K562 (cell line): ENCODE results near the gene ATOSA. TPM values are rescaled to one million over a fixed set of nuclear protein-coding genes. Genes with fewer than 3 reads are reported as not detected.

ENCODE experiments used
- ATF7 ChIP-seq: fragments of 450-650 bp; IDR thresholded peaks from 2 replicates; pipeline ENCODE4 v1.7.1; 2014; ENCODE audit warnings: mild to moderate bottlenecking, moderate library complexity
- CREB1 ChIP-seq, 2 experiments: sonication (generic) in 1 of 2; formaldehyde crosslinking in 1 of 2; IDR thresholded peaks; 2 replicates each; pipeline versions ENCODE4 v1.6.1 to v1.8.0; 2012 to 2022; ENCODE audit warnings: inconsistent platforms in 1 of 2, mild to moderate bottlenecking in 1 of 2, missing genetic modification reagents in 1 of 2, moderate library complexity in 1 of 2
- HNRNPK ChIP-seq: fragments of 200-400 bp; formaldehyde crosslinking; IDR thresholded peaks from one replicate; pipeline ENCODE4 v1.6.1; 2018; ENCODE audit warnings: mild to moderate bottlenecking, low read depth, low read length; ENCODE audit not compliant: poor library complexity, severe bottlenecking
- RB1 ChIP-seq: fragments of 450-650 bp; IDR thresholded peaks from 2 replicates; pipeline ENCODE4 v1.6.1; 2017; ENCODE audit warnings: low read depth, mild to moderate bottlenecking
- RFX1 ChIP-seq: fragments of 450-650 bp; IDR thresholded peaks from 2 replicates; pipeline ENCODE4 v1.6.1; 2016; ENCODE audit warnings: mild to moderate bottlenecking, moderate library complexity
- SLC30A9 ChIP-seq: fragments of 250-450 bp; sonication (Bioruptor Pico); IDR thresholded peaks from 2 replicates; pipeline ENCODE4 v1.8.0; 2022; ENCODE audit warnings: mild to moderate bottlenecking, moderate library complexity
- SMAD2 ChIP-seq: fragments of 150-350 bp; IDR thresholded peaks from 2 replicates; pipeline ENCODE4 v1.6.1; 2014; ENCODE audit warnings: low read depth, mild to moderate bottlenecking, low read length
- WHSC1 ChIP-seq: IDR thresholded peaks from one replicate; pipeline ENCODE4 v1.6.1; 2012; ENCODE audit warnings: low read length, control low read depth, inconsistent platforms
- ZNF239 ChIP-seq: fragments of 250-450 bp; sonication (Bioruptor Pico); IDR thresholded peaks from 2 replicates; pipeline ENCODE4 v1.4.0; 2020; ENCODE audit warnings: mild to moderate bottlenecking
- ZNF551 ChIP-seq: fragments of 250-450 bp; sonication (Bioruptor Pico); IDR thresholded peaks from 2 replicates; pipeline ENCODE4 v1.5.0; 2021; ENCODE audit warnings: mild to moderate bottlenecking, moderate library complexity
- polyA plus RNA-seq, 8 experiments: library from polyadenylated mRNA; depleted of rRNA in 4 of 8; stranded (reverse) in 5 of 8; unstranded in 3 of 8; fragments of >200 nt; fragmentation: Nextera tagmentation in 2 of 8; fragmentation: Illumina TruSeq in 1 of 8; extraction: Ambion mirVana in 2 of 8; extraction: Trizol in 1 of 8; gene quantifications; 2 replicates each; pipeline versions ENCODE4 v1.2.1 to v1.2.3, GENCODE V29; 2011 to 2014; ENCODE audit warnings: inconsistent platforms in 1 of 8, missing spikeins in 1 of 8
- total RNA-seq, 7 experiments: library from RNA; depleted of rRNA in 6 of 7; stranded (reverse); fragments of >200 nt in 6 of 7; fragmentation: Illumina TruSeq in 2 of 7; extraction: Trizol in 2 of 7; gene quantifications; 2 replicates each; pipeline versions ENCODE4 v1.2.1 to v1.2.3, GENCODE V29; 2011 to 2021; ENCODE audit warnings: low replicate concordance in 1 of 7
- TF ChIP-seq, protein P1 (sequence below): IDR thresholded peaks from 3 replicates; pipeline ENCODE4 v1.6.1; 2011; ENCODE audit warnings: borderline replicate concordance, mild to moderate bottlenecking; ENCODE audit not compliant: insufficient read length, insufficient read depth
- TF ChIP-seq, protein P2 (sequence below): fragments of 250-450 bp; sonication (Bioruptor Pico); IDR thresholded peaks from 2 replicates; pipeline ENCODE4 v1.4.0; 2020; ENCODE audit warnings: borderline replicate concordance
- TF ChIP-seq, protein P3 (sequence below): sonication (generic); formaldehyde crosslinking; IDR thresholded peaks from 2 replicates; pipeline ENCODE4 v1.8.0; 2022; ENCODE audit warnings: mild to moderate bottlenecking, missing genetic modification reagents
- TF ChIP-seq, protein P4 (sequence below): fragments of 450-650 bp; IDR thresholded peaks from 2 replicates; pipeline ENCODE4 v1.6.1; 2016
- TF ChIP-seq, protein P5 (sequence below), 3 experiments: fragments of 200-800 bp in 1 of 3; fragments of 250-450 bp in 1 of 3; fragments of 450-650 bp in 1 of 3; sonication (Bioruptor Pico) in 1 of 3; sonication (Bioruptor generic) in 1 of 3; formaldehyde crosslinking in 1 of 3; IDR thresholded peaks; 2 replicates each; pipeline versions ENCODE4 v1.6.1 to v1.8.0; 2016 to 2022; ENCODE audit warnings: mild to moderate bottlenecking in 2 of 3, missing genetic modification characterization in 2 of 3, missing compliant biosample characterization in 1 of 3, moderate library complexity in 1 of 3
- TF ChIP-seq, protein P6 (sequence below): fragments of 250-450 bp; sonication (Bioruptor Pico); IDR thresholded peaks from 2 replicates; pipeline ENCODE4 v1.8.0; 2021; ENCODE audit warnings: moderate library complexity, mild to moderate bottlenecking, inconsistent platforms

Gene ATOSA
- total and polyA plus RNA-seq, 9 of the 15 experiments (the other 6 are each of a cell fraction or from before 2014, with no cell fraction given), result 2.0 to 6.1 (median 3.9) TPM

DNA sequence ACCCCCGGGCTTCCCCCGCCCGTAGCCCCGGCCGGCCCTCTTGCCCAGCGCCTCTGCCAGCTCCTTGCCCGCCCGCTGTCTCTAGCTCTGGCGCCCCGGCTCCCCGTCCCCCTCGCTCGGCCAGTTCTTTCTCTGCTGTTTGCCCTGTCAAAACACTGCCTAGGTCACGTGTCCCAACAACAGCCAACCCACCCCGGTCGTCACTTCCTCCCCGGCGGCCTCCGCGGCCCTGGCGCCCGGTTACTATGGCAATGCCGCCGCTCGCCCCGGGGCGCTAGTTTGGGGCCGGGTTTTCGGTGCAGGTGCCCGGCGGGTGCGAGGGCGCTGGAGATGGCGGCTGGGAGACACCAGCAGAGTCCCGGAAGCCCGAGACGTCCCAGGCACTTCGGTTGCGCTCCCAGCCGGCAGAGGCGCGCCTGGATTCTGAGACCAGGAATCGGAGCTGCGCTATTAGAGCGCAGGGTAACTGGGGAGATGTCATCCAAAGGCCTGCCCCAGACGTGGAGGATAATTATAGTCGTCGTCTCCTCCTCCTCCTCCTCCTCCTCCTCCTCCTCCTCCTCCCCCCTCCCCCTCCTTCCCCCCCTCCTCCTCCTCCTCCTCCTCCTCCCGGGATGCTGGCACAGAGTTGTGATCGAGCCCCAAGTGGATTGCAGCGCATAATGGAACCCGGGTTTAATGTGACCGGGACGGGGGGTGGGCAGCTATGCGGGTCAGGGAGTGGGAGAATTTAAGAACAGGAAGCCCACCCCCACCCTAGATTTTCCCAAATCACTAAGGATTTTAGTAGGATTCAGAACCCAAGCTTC lies at the start of gene ATOSA (continued):
- TF ChIP-seq, protein P1, sequence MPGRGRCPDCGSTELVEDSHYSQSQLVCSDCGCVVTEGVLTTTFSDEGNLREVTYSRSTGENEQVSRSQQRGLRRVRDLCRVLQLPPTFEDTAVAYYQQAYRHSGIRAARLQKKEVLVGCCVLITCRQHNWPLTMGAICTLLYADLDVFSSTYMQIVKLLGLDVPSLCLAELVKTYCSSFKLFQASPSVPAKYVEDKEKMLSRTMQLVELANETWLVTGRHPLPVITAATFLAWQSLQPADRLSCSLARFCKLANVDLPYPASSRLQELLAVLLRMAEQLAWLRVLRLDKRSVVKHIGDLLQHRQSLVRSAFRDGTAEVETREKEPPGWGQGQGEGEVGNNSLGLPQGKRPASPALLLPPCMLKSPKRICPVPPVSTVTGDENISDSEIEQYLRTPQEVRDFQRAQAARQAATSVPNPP, result no peak
- TF ChIP-seq, protein P2, sequence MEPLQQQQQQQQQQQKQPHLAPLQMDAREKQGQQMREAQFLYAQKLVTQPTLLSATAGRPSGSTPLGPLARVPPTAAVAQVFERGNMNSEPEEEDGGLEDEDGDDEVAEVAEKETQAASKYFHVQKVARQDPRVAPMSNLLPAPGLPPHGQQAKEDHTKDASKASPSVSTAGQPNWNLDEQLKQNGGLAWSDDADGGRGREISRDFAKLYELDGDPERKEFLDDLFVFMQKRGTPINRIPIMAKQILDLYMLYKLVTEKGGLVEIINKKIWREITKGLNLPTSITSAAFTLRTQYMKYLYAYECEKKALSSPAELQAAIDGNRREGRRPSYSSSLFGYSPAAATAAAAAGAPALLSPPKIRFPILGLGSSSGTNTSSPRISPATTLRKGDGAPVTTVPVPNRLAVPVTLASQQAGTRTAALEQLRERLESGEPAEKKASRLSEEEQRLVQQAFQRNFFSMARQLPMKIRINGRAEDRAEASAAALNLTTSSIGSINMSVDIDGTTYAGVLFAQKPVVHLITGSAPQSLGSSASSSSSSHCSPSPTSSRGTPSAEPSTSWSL (CRISPR knock-in tag), result no peak
- TF ChIP-seq HNRNPK (peak; percentile 59), SMAD2 (no peak), CREB1 (IDR thresholded peaks at IDR 0.05) (peak; percentile 75), CREB1 (CRISPR knock-in tag; IDR thresholded peaks at IDR 0.05) (peak; percentile 67), RFX1 (peak; percentile 95), SLC30A9 (no peak), WHSC1 (no peak), ZNF551 (CRISPR knock-in tag) (no peak), ZNF239 (CRISPR knock-in tag) (no peak), ATF7 (peak; percentile 22; the same call in 1 of the 2 replicates), RB1 (peak; percentile 29; the same call in 1 of the 2 replicates)
- TF ChIP-seq, protein P3, sequence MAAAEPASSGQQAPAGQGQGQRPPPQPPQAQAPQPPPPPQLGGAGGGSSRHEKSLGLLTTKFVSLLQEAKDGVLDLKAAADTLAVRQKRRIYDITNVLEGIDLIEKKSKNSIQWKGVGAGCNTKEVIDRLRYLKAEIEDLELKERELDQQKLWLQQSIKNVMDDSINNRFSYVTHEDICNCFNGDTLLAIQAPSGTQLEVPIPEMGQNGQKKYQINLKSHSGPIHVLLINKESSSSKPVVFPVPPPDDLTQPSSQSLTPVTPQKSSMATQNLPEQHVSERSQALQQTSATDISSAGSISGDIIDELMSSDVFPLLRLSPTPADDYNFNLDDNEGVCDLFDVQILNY, result no peak
- TF ChIP-seq, protein P4, sequence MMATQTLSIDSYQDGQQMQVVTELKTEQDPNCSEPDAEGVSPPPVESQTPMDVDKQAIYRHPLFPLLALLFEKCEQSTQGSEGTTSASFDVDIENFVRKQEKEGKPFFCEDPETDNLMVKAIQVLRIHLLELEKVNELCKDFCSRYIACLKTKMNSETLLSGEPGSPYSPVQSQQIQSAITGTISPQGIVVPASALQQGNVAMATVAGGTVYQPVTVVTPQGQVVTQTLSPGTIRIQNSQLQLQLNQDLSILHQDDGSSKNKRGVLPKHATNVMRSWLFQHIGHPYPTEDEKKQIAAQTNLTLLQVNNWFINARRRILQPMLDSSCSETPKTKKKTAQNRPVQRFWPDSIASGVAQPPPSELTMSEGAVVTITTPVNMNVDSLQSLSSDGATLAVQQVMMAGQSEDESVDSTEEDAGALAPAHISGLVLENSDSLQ, result 0 out of 2 replicates have a peak, but pooled peaks have one; percentile 45
- TF ChIP-seq, protein P5, sequence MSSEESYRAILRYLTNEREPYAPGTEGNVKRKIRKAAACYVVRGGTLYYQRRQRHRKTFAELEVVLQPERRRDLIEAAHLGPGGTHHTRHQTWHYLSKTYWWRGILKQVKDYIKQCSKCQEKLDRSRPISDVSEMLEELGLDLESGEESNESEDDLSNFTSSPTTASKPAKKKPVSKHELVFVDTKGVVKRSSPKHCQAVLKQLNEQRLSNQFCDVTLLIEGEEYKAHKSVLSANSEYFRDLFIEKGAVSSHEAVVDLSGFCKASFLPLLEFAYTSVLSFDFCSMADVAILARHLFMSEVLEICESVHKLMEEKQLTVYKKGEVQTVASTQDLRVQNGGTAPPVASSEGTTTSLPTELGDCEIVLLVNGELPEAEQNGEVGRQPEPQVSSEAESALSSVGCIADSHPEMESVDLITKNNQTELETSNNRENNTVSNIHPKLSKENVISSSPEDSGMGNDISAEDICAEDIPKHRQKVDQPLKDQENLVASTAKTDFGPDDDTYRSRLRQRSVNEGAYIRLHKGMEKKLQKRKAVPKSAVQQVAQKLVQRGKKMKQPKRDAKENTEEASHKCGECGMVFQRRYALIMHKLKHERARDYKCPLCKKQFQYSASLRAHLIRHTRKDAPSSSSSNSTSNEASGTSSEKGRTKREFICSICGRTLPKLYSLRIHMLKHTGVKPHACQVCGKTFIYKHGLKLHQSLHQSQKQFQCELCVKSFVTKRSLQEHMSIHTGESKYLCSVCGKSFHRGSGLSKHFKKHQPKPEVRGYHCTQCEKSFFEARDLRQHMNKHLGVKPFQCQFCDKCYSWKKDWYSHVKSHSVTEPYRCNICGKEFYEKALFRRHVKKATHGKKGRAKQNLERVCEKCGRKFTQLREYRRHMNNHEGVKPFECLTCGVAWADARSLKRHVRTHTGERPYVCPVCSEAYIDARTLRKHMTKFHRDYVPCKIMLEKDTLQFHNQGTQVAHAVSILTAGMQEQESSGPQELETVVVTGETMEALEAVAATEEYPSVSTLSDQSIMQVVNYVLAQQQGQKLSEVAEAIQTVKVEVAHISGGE (CRISPR knock-in tag; IDR thresholded peaks at IDR 0.05), result no peak; a peak in 1 of 6 replicates
- TF ChIP-seq, protein P6, sequence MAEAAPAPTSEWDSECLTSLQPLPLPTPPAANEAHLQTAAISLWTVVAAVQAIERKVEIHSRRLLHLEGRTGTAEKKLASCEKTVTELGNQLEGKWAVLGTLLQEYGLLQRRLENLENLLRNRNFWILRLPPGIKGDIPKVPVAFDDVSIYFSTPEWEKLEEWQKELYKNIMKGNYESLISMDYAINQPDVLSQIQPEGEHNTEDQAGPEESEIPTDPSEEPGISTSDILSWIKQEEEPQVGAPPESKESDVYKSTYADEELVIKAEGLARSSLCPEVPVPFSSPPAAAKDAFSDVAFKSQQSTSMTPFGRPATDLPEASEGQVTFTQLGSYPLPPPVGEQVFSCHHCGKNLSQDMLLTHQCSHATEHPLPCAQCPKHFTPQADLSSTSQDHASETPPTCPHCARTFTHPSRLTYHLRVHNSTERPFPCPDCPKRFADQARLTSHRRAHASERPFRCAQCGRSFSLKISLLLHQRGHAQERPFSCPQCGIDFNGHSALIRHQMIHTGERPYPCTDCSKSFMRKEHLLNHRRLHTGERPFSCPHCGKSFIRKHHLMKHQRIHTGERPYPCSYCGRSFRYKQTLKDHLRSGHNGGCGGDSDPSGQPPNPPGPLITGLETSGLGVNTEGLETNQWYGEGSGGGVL (CRISPR knock-in tag), result no peak
